ENCODE measurements around the gene RAPGEF6.
A peak's percentile ranks its signal among the peaks of the same experiment; 100 is the strongest.

DNA sequence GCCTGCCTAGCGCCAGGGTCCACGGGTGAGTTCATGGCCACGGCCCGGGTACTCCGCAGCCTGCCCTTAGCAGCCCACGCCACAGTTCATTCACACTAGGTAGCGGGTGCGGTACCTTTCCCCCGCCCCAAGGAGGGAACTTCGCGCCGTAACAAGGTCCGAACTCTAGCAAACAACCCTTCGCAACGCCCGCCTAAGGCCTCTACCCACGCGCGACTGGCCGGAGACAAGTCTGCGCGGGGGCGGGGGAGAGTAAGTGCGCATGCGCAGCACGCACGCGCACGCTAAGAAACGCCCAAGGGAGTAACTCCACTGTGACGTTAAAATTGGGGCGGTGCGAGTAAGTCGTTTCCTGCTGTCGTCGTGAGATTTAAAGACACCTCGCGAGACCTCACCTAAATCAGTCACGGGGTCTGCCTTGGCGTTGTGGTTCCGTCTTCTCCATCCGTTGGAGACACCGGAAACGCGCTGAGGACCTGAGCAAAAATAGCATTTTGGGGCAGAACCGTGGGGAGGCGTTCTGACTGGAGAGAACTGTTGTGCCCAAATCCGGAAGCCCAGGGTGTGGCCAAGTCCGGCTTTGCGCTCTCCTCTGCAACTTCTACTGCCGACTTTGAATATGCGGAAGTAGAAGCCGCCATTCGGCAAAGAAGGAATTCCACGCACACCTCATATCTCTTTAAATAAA is at the start of gene RAPGEF6:
- TF ChIP-seq, protein P1, sequence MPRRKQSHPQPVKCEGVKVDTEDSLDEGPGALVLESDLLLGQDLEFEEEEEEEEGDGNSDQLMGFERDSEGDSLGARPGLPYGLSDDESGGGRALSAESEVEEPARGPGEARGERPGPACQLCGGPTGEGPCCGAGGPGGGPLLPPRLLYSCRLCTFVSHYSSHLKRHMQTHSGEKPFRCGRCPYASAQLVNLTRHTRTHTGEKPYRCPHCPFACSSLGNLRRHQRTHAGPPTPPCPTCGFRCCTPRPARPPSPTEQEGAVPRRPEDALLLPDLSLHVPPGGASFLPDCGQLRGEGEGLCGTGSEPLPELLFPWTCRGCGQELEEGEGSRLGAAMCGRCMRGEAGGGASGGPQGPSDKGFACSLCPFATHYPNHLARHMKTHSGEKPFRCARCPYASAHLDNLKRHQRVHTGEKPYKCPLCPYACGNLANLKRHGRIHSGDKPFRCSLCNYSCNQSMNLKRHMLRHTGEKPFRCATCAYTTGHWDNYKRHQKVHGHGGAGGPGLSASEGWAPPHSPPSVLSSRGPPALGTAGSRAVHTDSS (tag by site-specific recombination; IDR thresholded peaks at IDR 0.05), result no peak
- TF ChIP-seq, protein P2, sequence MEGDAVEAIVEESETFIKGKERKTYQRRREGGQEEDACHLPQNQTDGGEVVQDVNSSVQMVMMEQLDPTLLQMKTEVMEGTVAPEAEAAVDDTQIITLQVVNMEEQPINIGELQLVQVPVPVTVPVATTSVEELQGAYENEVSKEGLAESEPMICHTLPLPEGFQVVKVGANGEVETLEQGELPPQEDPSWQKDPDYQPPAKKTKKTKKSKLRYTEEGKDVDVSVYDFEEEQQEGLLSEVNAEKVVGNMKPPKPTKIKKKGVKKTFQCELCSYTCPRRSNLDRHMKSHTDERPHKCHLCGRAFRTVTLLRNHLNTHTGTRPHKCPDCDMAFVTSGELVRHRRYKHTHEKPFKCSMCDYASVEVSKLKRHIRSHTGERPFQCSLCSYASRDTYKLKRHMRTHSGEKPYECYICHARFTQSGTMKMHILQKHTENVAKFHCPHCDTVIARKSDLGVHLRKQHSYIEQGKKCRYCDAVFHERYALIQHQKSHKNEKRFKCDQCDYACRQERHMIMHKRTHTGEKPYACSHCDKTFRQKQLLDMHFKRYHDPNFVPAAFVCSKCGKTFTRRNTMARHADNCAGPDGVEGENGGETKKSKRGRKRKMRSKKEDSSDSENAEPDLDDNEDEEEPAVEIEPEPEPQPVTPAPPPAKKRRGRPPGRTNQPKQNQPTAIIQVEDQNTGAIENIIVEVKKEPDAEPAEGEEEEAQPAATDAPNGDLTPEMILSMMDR (tag by site-specific recombination; IDR thresholded peaks at IDR 0.05), result no peak; the same call in 1 of the 2 replicates
- TF ChIP-seq ZBTB21 (tag by site-specific recombination; IDR thresholded peaks at IDR 0.05), result peak; percentile 82; the same call in 1 of the 2 replicates
- TF ChIP-seq ZNF23 (tag by site-specific recombination; IDR thresholded peaks at IDR 0.05; ENCODE audit: borderline replicate concordance), result no peak
- TF ChIP-seq YY1 (tag by site-specific recombination; IDR thresholded peaks at IDR 0.05), result no peak
- peak; percentile 97 for TF ChIP-seq ZNF501 (tag by site-specific recombination; IDR thresholded peaks at IDR 0.05)
- TF ChIP-seq, protein P3, sequence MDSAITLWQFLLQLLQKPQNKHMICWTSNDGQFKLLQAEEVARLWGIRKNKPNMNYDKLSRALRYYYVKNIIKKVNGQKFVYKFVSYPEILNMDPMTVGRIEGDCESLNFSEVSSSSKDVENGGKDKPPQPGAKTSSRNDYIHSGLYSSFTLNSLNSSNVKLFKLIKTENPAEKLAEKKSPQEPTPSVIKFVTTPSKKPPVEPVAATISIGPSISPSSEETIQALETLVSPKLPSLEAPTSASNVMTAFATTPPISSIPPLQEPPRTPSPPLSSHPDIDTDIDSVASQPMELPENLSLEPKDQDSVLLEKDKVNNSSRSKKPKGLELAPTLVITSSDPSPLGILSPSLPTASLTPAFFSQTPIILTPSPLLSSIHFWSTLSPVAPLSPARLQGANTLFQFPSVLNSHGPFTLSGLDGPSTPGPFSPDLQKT (IDR thresholded peaks at IDR 0.05; ENCODE audit: borderline replicate concordance, low read depth, low read length), result 0 out of 2 replicates have a peak, but pooled peaks have one; percentile 69

Data from HEK293 (cell line).